Measurements from ENCODE around the gene CRKL. TPM values are rescaled to one million over a fixed set of nuclear protein-coding genes. Genes with fewer than 3 reads are reported as not detected.

Gene CRKL
- total and polyA plus RNA-seq, 2 of the 4 experiments (the other 2 are of a cell fraction) = 20.6 to 35.5 TPM

GRCh38 chr22:20965888-20966855 is 49.0 kb downstream of the CRKL start:
- Histone ChIP-seq H3K27me3 (ENCODE audit: control insufficient read depth, insufficient read depth, low read length) (peaks cover 41% of the 10 kb centered on the region), H3K9me1 (ENCODE audit: insufficient read depth, low read length) (no peaks in the 10 kb centered on the region), H2AK5ac (ENCODE audit: low read depth, low read length) (no peak overlapping the region), H4K91ac (ENCODE audit: insufficient read depth, low read depth, low read length) (no peak overlapping the region), H4K5ac (ENCODE audit: low read depth, low read length) (no peak overlapping the region), H3K27ac (ENCODE audit: insufficient read depth, low read length) (no peak overlapping the region), H2AK9ac (replicated peaks; ENCODE audit: low read depth, low read length, poor library complexity) (peak overlapping the region; percentile 47), H3K36me3 (ENCODE audit: control insufficient read depth, insufficient read depth, low read length) (no peaks in the 10 kb centered on the region), H4K20me1 (ENCODE audit: insufficient read depth, low read length) (no peaks in the 10 kb centered on the region; the same call in 1 of the 2 replicates), H2AFZ (replicated peaks; ENCODE audit: low read length, poor library complexity) (no peak overlapping the region), H2BK15ac (ENCODE audit: low read depth, low read length) (no peak overlapping the region), H3K4me2 (ENCODE audit: low read depth, low read length) (no peak overlapping the region), H2BK120ac (ENCODE audit: low read depth, low read length) (no peak overlapping the region), H2BK5ac (ENCODE audit: low read depth, low read length, poor library complexity, severe bottlenecking) (no peak overlapping the region), H3K9me3 (ENCODE audit: control insufficient read depth, insufficient read depth, low read length) (no peaks in the 10 kb centered on the region), H3K4me1 (ENCODE audit: control insufficient read depth, insufficient read depth, low read length) (no peaks in the 10 kb centered on the region), H3K23ac (ENCODE audit: low read depth, low read length) (no peak overlapping the region), H3K9ac (ENCODE audit: low read depth, low read length) (no peak overlapping the region), H3K18ac (ENCODE audit: low read depth, low read length) (no peak overlapping the region), H3K56ac (ENCODE audit: extremely low read depth, insufficient read depth, low read length) (no peak overlapping the region), H2BK20ac (ENCODE audit: low read depth, low read length) (no peak overlapping the region), H3K14ac (replicated peaks; ENCODE audit: low read depth, low read length) (no peak overlapping the region), H3K4me3 (ENCODE audit: insufficient read depth, low read depth, low read length) (no peak overlapping the region), H4K8ac (ENCODE audit: low read depth in 2 of 2, low read length in 2 of 2) (no peak overlapping the region), H3K79me1 (ENCODE audit: low read depth in 1 of 2, low read length in 2 of 2) (no peaks in the 10 kb centered on the region), H3K4ac (ENCODE audit: low read depth, low read length) (no peak overlapping the region)
- TF ChIP-seq USF2 (IDR thresholded peaks at IDR 0.05; ENCODE audit: low read depth, low read length) (no peak), RCOR1 (IDR thresholded peaks at IDR 0.05; ENCODE audit: insufficient replicate concordance, low read length) (no peak), CTCF (conservative IDR thresholded peaks at IDR 0.05; ENCODE audit: low read depth, low read length) (no peak), SMC3 (IDR thresholded peaks at IDR 0.05; ENCODE audit: low read depth, low read length) (no peak), BHLHE40 (IDR thresholded peaks at IDR 0.05; ENCODE audit: low read depth, low read length) (no peak), ELK1 (IDR thresholded peaks at IDR 0.05; ENCODE audit: borderline replicate concordance, low read depth, low read length) (no peak), RFX5 (IDR thresholded peaks at IDR 0.05; ENCODE audit: low read depth, low read length) (no peak), MXI1 (IDR thresholded peaks at IDR 0.05; ENCODE audit: borderline replicate concordance, low read depth, low read length) (no peak), CEBPB (IDR thresholded peaks at IDR 0.05; ENCODE audit: low read depth, low read length) (no peak)
- in situ Hi-C loops (cut with MboI; ENCODE audit: low sequenced_read_pairs) (no loop called here), intact Hi-C loops (cut with micrococcal nuclease) (no loop called here), dilution Hi-C loops (cut with HindIII; ENCODE audit: low sequenced_read_pairs, unreplicated experiment) (no loop called here)
- BruUV-seq (replicated peaks) = no TSS peak
- ATAC-seq (ENCODE audit: low read depth) = no peak
- no peak for DNase-seq
- ChIA-PET POLR2A (ENCODE audit: unreplicated experiment) (no interaction called here), CTCF (no interaction called here)
- 67% methylated on average over 7 of the region's 13 CpGs; no CpG with 5 or more reads in 1 of the 2 experiments for WGBS, 2 experiments (ENCODE audit: extremely low coverage in 2 of 2, insufficient read length in 1 of 2)

All from IMR-90 (cell line).